Effector memory CD4-positive, alpha-beta T cell (primary cell): ENCODE measurements around the gene SDK2.
"Not testable (repeated sequence)": the region's sequence is repeated elsewhere in the genome, so short reads cannot be mapped to it uniquely, and the experiment has no call there.

Experiments used
- DNase-seq, 3 donors: peaks; one replicate each; pipeline ENCODE4 v3.0.0-alpha.2; 2020
- H3K27ac ChIP-seq: 2 replicates; pipeline ENCODE4 v1.7.0; 2013; ENCODE audit warnings: mild to moderate bottlenecking, low read length, moderate library complexity; ENCODE audit not compliant: insufficient read depth, poor library complexity, severe bottlenecking
- H3K27me3 ChIP-seq: replicated peaks from 2 replicates; pipeline ENCODE4 v1.7.0; 2013; ENCODE audit warnings: mild to moderate bottlenecking, low read length; ENCODE audit not compliant: insufficient read depth, control insufficient read depth, poor library complexity, severe bottlenecking
- H3K36me3 ChIP-seq: 2 replicates; pipeline ENCODE4 v1.7.0; 2013; ENCODE audit warnings: mild to moderate bottlenecking, low read length, moderate library complexity; ENCODE audit not compliant: control insufficient read depth, insufficient read depth
- H3K4me1 ChIP-seq: 2 replicates; pipeline ENCODE4 v1.7.0; 2013; ENCODE audit warnings: low read length, mild to moderate bottlenecking; ENCODE audit not compliant: control insufficient read depth, insufficient read depth, poor library complexity, severe bottlenecking
- H3K4me3 ChIP-seq: 2 replicates; pipeline ENCODE4 v1.7.0; 2013; ENCODE audit warnings: low read length, low read depth, mild to moderate bottlenecking; ENCODE audit not compliant: insufficient read depth, poor library complexity, severe bottlenecking
- H3K9me3 ChIP-seq: 2 replicates; pipeline ENCODE4 v1.7.0; 2013; ENCODE audit warnings: mild to moderate bottlenecking, low read length, moderate library complexity; ENCODE audit not compliant: control insufficient read depth

SDK2 gene

DNA sequence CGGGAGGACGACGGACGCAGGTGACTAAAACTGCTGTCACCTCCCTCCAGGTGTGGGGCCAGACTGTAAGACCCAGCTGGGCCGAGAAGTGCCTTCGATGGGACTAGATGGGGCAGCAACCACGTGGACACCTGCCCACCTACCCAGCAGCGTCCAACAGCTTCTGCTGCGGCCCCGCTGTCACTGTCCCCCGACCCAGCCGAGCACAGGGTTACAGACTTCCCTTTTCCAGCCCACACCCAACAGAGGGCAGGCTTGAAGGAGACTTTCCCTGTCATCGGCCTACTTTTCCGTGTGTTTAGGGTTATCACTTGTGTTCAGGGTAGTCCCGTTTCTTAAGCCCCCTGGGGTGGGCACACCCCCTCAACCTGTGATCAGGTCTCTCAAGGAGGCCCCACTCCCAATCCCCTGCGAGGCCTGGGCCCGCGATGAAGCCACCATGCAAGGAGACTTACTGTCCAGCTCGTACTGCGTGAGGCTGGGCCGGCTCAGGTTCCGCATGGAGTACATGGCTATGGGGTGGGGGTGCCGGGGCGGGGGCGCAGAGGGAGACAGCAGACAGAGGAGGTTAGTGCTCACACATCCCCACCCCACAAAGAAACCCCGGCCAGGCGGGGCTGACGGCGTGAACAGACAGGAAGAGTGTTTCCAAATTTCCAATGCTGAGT, 263.7 kb downstream of the SDK2 start:
- H3K27me3 ChIP-seq, result no peaks in the 10 kb centered on the region

DNA sequence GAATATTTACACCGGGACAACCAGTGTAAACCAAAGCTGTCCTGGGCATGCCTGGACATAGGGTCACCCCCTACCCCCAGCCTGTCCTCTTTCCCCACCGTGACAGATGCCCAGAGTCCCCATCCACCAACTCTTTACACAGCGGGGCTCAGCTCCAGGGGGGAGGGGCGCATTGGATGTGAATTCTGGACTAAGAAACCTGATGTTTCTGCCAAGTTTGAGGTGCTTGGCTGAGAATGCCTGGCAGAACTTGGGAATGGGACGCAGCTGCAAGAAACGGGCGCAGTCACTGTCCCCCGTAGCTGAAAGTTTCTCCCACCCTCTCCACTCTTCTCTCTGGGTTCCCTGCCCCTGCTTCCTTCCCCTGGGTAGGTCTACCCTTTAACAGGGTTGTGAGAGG, 264.4 kb downstream of the SDK2 start:
- Histone ChIP-seq H3K4me1 (no peaks in the 10 kb centered on the region), H3K36me3 (no peaks in the 10 kb centered on the region), H3K27me3 (no peaks in the 10 kb centered on the region), H3K4me3 (no peak overlapping the region), H3K9me3 (no peaks in the 10 kb centered on the region), H3K27ac (no peak overlapping the region)
- DNase-seq, result no peak

More for the DNA sequence above, 263.7 kb downstream of the SDK2 start:
- no peak overlapping the region for H3K27ac ChIP-seq
- H3K4me3 ChIP-seq, result no peak overlapping the region
- H3K4me1 ChIP-seq, result no peaks in the 10 kb centered on the region
- no peaks in the 10 kb centered on the region for H3K36me3 ChIP-seq
- no peaks in the 10 kb centered on the region for H3K9me3 ChIP-seq
- no peak for DNase-seq

DNA sequence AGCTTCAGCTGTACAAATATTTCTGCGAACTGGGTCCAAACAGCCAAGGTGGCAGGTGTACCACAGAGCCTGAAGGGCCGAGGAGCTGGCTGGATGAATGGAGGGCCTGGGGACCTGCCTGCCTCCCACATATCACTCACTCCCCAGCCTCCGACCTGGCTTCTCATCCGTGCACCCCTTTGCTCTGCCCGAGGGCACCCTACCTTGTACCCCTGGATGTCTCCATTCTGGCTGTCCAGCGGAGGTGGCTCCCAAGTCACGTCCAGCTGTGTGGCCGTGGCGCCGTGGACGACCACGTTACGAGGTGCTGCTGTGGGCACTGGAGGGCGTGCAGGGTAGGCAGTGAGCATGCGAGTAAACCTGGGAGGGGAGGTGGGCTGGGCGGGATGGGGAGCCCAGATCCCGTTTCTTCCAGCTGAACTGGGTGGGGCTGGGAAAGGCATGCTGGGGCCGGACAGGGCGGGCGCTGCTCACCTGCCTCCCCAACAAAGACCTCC, 265.2 kb downstream of the SDK2 start:
- Histone ChIP-seq H3K36me3 (no peaks in the 10 kb centered on the region), H3K9me3 (no peaks in the 10 kb centered on the region), H3K27ac (no peak overlapping the region), H3K27me3 (no peaks in the 10 kb centered on the region), H3K4me3 (no peak overlapping the region), H3K4me1 (no peaks in the 10 kb centered on the region)
- no peak for DNase-seq

DNA sequence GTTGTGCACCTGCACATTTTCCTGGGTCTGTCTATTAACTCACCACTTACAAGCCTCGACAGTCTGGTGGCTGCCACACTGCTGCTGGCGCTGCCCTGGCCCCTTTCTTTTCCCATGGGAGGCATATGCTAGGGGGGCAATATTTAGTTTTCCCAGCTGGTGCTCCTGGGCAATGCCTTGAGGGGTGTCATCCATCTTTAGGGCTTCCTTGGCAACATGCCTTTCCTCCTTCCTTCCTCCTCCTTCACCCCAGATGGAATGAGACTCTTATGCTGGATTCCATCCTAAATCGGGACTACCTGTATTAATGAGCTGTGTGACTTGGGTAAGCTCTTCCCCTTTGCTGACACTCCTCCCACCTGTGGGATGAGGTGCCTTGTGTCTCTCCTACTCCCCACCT, 267.6 kb downstream of the SDK2 start:
- Histone ChIP-seq H3K4me1 (no peaks in the 10 kb centered on the region), H3K36me3 (no peaks in the 10 kb centered on the region), H3K27me3 (no peaks in the 10 kb centered on the region)

DNA sequence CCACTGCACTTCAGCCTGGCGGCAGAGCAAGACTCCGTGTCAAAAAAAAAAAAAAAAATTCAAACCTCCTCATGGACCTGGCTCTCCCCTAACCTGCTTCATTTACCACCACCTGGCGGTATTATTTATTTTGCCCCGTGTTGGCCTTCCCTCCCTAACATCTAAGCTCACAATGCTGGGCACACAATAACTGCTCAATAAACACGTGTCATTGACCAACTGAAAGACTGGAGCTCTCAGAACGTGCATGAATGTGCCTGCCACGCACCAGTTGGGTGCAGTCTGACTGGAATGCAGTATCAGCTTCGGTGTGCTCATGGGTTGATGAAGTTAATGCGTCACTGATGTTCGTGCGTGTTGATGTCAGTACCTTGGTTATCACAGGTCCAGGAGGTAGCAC, 268.1 kb downstream of the SDK2 start:
- Histone ChIP-seq H3K4me3 (no peak overlapping the region), H3K36me3 (no peaks in the 10 kb centered on the region), H3K9me3 (no peaks in the 10 kb centered on the region), H3K4me1 (no peaks in the 10 kb centered on the region), H3K27me3 (no peaks in the 10 kb centered on the region), H3K27ac (no peak overlapping the region)
- no peak for DNase-seq

More for the DNA sequence above, 267.6 kb downstream of the SDK2 start:
- Histone ChIP-seq H3K4me3 (no peak overlapping the region), H3K27ac (no peak overlapping the region), H3K9me3 (no peaks in the 10 kb centered on the region)
- DNase-seq, result no peak

DNA sequence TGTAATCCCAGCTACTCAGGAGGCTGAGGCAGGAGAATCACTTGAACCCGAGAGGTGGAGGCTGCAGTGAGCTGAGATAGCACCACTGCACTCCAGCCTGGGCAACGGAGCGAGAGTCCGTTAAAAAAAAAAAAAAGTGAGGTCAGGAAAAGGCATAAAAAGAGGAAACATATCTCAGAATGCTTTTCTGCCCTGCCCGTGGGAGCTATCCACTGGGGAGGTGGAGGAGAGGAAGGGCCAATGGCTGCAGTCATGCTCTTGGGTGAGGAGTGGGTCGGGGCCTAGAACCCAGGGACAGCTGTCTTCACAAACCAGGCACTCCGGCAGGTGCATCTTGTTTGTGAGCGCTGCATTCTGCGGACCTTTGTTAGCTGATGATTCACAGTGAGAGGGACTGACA, 272.4 kb downstream of the SDK2 start:
- no peaks in the 10 kb centered on the region for H3K36me3 ChIP-seq
- H3K4me1 ChIP-seq, result no peaks in the 10 kb centered on the region
- no peaks in the 10 kb centered on the region for H3K9me3 ChIP-seq
- no peak for DNase-seq
- H3K27me3 ChIP-seq, result no peaks in the 10 kb centered on the region
- H3K27ac ChIP-seq, result no peak overlapping the region
- H3K4me3 ChIP-seq, result no peak overlapping the region

DNA sequence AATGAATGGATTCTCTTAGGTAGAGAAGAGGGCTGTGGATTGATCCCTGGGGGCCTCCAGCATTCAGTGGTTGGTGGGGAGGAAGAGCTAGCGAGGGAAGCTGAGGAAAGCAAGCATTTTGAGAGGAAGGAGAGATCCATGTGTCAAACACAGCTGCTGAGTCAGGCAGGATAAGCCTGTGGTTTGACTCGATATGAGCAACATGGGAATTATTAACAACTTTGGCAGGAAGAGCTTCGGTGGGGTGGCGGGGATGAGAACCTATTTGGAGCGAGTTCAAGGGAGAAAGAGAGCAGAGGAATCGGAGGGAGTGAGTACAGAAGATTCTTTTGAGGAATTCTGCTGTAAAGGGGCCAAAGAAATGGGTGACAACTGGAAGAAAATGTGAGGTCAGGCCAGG, 273.0 kb downstream of the SDK2 start:
- no peak for DNase-seq
- no peak overlapping the region for H3K27ac ChIP-seq
- no peak overlapping the region for H3K4me3 ChIP-seq
- no peaks in the 10 kb centered on the region for H3K36me3 ChIP-seq
- no peaks in the 10 kb centered on the region for H3K4me1 ChIP-seq
- no peaks in the 10 kb centered on the region for H3K9me3 ChIP-seq
- H3K27me3 ChIP-seq, result no peaks in the 10 kb centered on the region

DNA sequence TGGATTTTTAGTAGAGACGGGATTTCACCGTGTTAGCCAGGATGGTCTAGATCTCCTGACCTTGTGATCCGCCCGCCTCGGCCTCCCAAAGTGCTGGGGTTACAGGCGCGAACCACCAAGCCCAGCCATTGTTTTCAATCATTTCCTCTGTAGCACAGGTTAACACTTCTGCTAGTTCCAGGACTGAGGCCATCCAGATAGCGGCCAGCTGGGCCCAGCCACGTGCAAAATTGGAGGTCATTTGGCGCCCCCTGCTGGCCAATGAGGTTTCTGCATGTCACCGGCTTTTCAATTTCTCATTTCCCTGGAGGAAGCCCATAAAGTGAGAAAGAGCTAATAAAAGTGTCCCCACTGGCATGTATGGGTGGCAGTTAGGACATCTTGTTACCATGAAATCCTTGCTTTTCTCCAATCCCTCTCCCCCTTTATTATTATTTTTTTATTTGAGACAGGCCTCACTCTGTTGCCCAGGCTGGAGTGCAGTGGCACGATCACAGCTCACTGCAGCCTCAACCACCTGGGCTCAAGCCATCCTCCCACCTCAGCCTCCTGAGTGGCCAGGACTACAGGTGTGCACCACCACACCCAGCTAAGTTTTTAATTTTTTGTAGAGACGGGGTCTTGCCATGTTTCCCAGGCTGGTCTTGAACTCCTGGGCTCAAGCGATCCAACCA, 274.3 kb downstream of the SDK2 start:
- DNase-seq, result peak; percentile 44 to 71 (median 57)
- not testable (repeated sequence) for H3K4me3 ChIP-seq, H3K36me3 ChIP-seq, H3K27me3 ChIP-seq, H3K9me3 ChIP-seq, H3K27ac ChIP-seq, H3K4me1 ChIP-seq

DNA sequence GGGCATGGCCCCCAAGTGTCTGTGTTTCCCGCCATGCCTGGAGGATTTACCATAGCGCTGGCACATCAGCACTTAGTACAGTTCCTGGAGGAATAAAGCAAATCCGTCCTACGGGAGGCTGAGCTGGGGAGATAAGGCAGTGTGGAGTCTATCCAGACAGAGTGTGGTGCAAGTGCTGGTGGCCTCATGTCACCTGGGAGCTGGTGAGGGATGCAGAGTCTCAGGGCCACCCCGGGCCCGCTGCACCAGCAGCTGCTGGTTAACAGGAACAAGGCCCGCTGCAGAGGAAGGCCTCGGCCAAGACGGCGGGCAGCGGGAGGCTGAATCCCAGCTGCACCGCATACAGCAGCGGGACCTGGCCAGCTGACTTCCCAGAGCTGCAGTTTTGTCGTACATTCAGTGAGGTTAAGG, 275.1 kb downstream of the SDK2 start:
- Histone ChIP-seq H3K36me3 (no peaks in the 10 kb centered on the region), H3K27me3 (no peaks in the 10 kb centered on the region), H3K4me3 (no peak overlapping the region), H3K4me1 (no peaks in the 10 kb centered on the region), H3K27ac (no peak overlapping the region), H3K9me3 (no peaks in the 10 kb centered on the region)
- no peak for DNase-seq

DNA sequence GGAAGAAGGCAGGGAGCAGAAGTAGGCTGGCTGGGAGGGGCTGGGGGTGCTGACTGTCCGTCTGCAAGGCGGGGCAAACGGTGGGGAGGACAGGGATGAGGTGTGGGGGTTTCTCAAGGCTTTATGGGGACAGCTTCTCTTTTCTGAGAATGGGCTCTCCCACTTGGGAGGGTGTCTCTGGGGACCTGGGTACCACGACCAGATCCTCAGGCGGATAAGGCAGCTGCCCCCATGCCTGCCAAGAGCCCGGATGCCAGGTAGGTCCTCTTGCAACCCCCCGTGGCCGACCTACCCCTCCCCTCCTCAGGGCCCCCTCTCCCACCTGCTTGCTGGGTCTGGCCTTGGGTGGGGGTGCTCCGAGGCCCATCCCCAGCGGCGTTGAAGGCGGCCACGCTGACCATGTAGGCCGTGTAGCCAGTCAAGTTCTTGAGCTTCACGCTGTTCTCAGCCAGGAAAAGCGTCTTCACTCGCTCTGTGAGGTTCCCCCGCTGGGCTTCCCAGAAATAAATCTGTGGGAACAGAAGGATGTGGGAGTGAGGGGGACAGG, 276.1 kb downstream of the SDK2 start:
- Histone ChIP-seq H3K27me3 (no peaks in the 10 kb centered on the region), H3K4me1 (no peaks in the 10 kb centered on the region), H3K36me3 (no peaks in the 10 kb centered on the region), H3K4me3 (no peak overlapping the region), H3K9me3 (no peaks in the 10 kb centered on the region), H3K27ac (no peak overlapping the region)
- no peak for DNase-seq
